Measurements from ENCODE around the gene IMMP2L.

Gene IMMP2L

DNA sequence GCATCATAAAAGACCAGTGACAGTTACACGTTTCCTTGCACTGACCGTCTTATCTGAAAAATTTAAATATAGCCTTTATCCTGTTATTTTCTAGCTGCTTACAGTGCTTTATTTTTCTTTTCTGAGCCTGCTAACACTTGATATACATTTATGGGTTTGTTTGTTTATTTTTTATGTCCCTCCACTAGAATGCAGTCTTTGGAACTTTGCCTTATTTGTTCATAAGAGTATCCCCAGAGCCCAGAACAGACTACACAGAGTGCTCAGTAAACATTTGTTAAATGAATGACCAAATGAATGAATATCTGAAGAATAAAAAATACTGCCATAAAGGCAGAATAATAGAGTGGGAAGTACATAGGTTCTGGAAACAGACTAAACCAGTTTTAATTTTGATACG lies 673.7 kb downstream of the IMMP2L start:
- TF ChIP-seq POLR2AphosphoS5 (IDR thresholded peaks at IDR 0.05; ENCODE audit: low read depth, low read length) (no peak), SIN3A (IDR thresholded peaks at IDR 0.05; ENCODE audit: borderline replicate concordance, insufficient read depth, low read length) (no peak), TAF1 (IDR thresholded peaks at IDR 0.05; ENCODE audit: borderline replicate concordance, insufficient read depth, low read length) (no peak), FOXP2 (optimal IDR thresholded peaks at IDR 0.05; ENCODE audit: borderline replicate concordance, extremely low read depth, extremely low read length, insufficient read depth) (no peak)
- TF ChIP-seq, protein P1, sequence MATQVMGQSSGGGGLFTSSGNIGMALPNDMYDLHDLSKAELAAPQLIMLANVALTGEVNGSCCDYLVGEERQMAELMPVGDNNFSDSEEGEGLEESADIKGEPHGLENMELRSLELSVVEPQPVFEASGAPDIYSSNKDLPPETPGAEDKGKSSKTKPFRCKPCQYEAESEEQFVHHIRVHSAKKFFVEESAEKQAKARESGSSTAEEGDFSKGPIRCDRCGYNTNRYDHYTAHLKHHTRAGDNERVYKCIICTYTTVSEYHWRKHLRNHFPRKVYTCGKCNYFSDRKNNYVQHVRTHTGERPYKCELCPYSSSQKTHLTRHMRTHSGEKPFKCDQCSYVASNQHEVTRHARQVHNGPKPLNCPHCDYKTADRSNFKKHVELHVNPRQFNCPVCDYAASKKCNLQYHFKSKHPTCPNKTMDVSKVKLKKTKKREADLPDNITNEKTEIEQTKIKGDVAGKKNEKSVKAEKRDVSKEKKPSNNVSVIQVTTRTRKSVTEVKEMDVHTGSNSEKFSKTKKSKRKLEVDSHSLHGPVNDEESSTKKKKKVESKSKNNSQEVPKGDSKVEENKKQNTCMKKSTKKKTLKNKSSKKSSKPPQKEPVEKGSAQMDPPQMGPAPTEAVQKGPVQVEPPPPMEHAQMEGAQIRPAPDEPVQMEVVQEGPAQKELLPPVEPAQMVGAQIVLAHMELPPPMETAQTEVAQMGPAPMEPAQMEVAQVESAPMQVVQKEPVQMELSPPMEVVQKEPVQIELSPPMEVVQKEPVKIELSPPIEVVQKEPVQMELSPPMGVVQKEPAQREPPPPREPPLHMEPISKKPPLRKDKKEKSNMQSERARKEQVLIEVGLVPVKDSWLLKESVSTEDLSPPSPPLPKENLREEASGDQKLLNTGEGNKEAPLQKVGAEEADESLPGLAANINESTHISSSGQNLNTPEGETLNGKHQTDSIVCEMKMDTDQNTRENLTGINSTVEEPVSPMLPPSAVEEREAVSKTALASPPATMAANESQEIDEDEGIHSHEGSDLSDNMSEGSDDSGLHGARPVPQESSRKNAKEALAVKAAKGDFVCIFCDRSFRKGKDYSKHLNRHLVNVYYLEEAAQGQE (IDR thresholded peaks at IDR 0.05; ENCODE audit: insufficient read depth in 1 of 2, low read depth in 2 of 2, low read length in 2 of 2): no peak

DNA sequence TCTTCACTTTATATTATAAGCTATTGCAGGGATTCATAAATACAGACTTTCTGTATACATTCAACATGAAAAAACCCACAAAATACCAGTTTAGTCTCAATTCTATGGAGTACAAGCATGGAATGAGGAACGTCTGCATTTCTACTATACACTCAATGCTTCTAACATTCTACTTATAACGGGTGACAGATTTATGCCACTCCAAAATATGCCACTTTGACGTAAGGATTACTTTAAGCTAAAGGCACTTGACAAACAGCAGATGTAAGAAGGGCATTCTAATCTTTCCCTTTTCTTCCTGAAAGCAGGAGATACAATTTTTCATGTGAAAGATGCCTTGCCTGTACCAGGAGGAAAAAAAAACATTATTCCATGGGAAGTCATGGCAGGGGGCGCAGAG lies 676.8 kb downstream of the IMMP2L start:
- TF ChIP-seq, protein P1 (IDR thresholded peaks at IDR 0.05; ENCODE audit: insufficient read depth in 1 of 2, low read depth in 2 of 2, low read length in 2 of 2): no peak
- TF ChIP-seq TAF1 (IDR thresholded peaks at IDR 0.05; ENCODE audit: borderline replicate concordance, insufficient read depth, low read length) (no peak), POLR2AphosphoS5 (IDR thresholded peaks at IDR 0.05; ENCODE audit: low read depth, low read length) (no peak), FOXP2 (optimal IDR thresholded peaks at IDR 0.05; ENCODE audit: borderline replicate concordance, extremely low read depth, extremely low read length, insufficient read depth) (no peak), SIN3A (IDR thresholded peaks at IDR 0.05; ENCODE audit: borderline replicate concordance, insufficient read depth, low read length) (no peak)

DNA sequence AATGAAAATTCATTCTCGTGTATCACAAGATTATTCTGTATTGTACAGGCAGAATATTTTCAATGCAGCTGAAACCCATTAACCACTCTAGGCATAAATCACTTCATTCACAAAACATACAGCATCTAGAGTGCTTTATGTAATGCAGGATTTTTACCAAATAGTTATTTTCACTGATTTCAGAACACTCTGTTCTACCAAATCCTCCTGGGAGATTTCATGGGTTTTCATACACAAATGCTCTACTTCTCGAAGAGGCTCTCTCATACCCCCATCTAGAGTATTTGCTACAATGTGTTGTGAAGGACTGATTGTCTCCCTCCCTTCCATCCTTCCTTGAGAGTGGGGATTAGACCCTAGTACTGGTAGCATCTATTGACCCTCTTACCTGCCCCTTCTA lies 680.6 kb downstream of the IMMP2L start:
- TF ChIP-seq TAF1 (IDR thresholded peaks at IDR 0.05; ENCODE audit: borderline replicate concordance, insufficient read depth, low read length) (no peak), FOXP2 (optimal IDR thresholded peaks at IDR 0.05; ENCODE audit: borderline replicate concordance, extremely low read depth, extremely low read length, insufficient read depth) (no peak), SIN3A (IDR thresholded peaks at IDR 0.05; ENCODE audit: borderline replicate concordance, insufficient read depth, low read length) (no peak), POLR2AphosphoS5 (IDR thresholded peaks at IDR 0.05; ENCODE audit: low read depth, low read length) (no peak)
- TF ChIP-seq, protein P1 (IDR thresholded peaks at IDR 0.05; ENCODE audit: insufficient read depth in 1 of 2, low read depth in 2 of 2, low read length in 2 of 2): no peak

DNA sequence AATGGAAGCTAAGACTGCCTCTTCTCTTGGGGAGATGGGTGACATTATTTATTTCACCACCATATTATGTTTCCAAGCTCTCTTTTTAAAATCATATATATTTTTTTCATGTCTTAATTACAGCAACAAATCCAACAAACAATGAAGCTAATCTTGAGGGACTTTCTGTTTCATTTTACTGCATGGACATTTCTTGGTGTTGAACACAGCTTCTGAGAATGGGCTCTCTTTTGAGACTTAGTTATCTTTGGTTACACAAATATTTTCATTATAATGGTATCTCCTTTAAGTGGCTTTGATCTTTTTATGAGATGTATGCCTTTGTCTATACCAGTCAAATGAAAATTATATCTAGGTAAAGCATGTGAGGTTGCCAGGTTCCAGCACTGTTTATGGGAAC lies 681.3 kb downstream of the IMMP2L start:
- TF ChIP-seq POLR2AphosphoS5 (IDR thresholded peaks at IDR 0.05; ENCODE audit: low read depth, low read length) (no peak), FOXP2 (optimal IDR thresholded peaks at IDR 0.05; ENCODE audit: borderline replicate concordance, extremely low read depth, extremely low read length, insufficient read depth) (no peak), SIN3A (IDR thresholded peaks at IDR 0.05; ENCODE audit: borderline replicate concordance, insufficient read depth, low read length) (no peak), TAF1 (IDR thresholded peaks at IDR 0.05; ENCODE audit: borderline replicate concordance, insufficient read depth, low read length) (no peak)
- TF ChIP-seq, protein P1 (IDR thresholded peaks at IDR 0.05; ENCODE audit: insufficient read depth in 1 of 2, low read depth in 2 of 2, low read length in 2 of 2): no peak

DNA sequence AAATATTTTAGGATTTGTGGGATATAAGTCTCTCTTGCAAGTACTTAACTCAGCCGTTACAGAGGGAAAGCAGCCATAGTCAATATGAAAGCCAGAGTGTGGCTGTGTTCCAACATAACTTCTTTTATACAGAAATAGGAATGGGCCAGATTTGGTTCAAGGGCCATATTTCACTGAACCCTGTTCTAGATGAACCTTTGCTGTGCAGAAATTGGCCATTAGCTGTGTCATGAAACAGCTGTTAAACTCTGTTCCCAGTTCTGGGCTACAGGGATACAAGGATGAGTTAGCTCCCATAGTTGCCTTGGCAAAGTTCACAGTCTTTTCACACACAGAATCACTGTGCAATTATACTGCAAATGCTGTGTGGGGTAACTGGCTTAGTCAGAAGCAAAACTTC lies 685.3 kb downstream of the IMMP2L start:
- no peak for TF ChIP-seq SIN3A (IDR thresholded peaks at IDR 0.05; ENCODE audit: borderline replicate concordance, insufficient read depth, low read length)
- TF ChIP-seq, protein P1 (IDR thresholded peaks at IDR 0.05; ENCODE audit: insufficient read depth in 1 of 2, low read depth in 2 of 2, low read length in 2 of 2): no peak
- TF ChIP-seq POLR2AphosphoS5 (IDR thresholded peaks at IDR 0.05; ENCODE audit: low read depth, low read length): no peak
- TF ChIP-seq TAF1 (IDR thresholded peaks at IDR 0.05; ENCODE audit: borderline replicate concordance, insufficient read depth, low read length): no peak
- TF ChIP-seq FOXP2 (optimal IDR thresholded peaks at IDR 0.05; ENCODE audit: borderline replicate concordance, extremely low read depth, extremely low read length, insufficient read depth): no peak
